GM18507 (cell line): ENCODE data around the gene LRRC8D.

Experiments
- DNase-seq: peaks from one replicate; pipeline ENCODE4 v3.0.0; 2011; ENCODE audit warnings: low read depth; ENCODE audit not compliant: insufficient read length; ENCODE audit errors: extremely low spot score
- FAIRE-seq: peaks from 2 replicates; lab custom pipeline; 2011; peaks lifted over from hg19 to GRCh38; lab: Jason Lieb, UNC

The LRRC8D gene

DNA sequence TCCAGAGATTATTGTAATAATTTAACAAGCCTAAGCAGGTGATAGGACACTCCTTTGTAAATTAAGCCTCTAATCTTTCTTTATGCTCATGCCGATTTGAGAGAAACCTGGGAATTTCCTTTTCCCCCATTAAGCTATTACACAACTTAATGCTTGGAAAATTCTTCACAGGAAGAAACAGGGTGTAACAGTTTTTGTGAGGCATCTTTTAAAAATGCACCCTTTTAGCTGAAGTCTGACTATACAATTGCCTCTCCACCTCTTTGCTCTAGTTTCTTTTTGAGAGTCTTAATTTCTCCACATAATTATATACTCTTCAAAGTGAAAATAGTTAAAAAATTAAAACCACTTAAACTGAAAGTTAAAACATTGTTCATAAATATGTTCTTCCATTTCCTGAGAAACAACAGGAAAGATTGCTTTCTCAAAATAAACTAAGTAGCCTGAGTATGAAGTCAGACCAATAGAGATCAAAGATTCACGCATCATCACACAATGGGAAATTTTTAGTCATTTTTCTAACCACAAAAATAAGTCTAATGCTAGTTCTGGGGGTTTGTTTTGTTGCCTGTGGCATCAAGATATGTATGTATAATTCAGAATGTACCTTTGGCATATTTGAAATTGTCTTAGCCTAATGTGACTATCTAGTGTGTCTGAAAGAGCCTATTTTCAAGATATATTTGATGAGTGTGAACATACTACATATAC lies 34.7 kb downstream of the LRRC8D start:
- DNase-seq, result peak; percentile 23
- peak; percentile 76 for FAIRE-seq

DNA sequence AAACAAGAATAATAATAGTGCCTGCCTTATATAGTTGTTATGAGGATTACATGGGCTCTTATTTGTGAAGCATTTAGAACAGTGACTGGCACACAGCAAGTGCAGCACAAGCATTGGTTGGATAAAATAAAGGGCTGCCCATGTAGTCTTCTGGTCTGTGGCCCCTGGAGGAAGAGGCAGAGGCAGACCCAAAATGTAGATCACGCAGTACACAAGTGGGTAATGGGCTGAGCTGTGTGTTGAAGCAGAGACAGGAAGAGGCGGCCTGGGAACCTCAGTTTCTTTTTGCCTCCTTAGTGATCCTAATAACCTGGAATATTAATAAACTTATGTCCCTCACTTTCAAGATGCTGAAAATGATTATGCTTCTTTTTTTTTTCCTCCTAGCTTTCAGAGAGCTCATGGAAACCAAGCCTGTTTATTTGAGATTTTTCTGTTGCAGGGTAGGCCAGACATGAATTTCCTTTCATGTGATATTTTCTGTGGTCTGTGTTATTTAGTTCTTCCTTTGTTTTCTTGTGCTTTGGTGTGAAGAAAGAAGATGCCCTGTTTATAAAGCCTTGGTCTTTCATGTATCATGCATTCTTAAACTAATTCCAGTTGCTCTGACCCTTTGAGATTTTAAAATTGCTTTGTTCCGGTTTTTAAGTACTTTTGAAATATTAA lies 42.5 kb downstream of the LRRC8D start:
- FAIRE-seq (no peak), DNase-seq (no peak)

DNA sequence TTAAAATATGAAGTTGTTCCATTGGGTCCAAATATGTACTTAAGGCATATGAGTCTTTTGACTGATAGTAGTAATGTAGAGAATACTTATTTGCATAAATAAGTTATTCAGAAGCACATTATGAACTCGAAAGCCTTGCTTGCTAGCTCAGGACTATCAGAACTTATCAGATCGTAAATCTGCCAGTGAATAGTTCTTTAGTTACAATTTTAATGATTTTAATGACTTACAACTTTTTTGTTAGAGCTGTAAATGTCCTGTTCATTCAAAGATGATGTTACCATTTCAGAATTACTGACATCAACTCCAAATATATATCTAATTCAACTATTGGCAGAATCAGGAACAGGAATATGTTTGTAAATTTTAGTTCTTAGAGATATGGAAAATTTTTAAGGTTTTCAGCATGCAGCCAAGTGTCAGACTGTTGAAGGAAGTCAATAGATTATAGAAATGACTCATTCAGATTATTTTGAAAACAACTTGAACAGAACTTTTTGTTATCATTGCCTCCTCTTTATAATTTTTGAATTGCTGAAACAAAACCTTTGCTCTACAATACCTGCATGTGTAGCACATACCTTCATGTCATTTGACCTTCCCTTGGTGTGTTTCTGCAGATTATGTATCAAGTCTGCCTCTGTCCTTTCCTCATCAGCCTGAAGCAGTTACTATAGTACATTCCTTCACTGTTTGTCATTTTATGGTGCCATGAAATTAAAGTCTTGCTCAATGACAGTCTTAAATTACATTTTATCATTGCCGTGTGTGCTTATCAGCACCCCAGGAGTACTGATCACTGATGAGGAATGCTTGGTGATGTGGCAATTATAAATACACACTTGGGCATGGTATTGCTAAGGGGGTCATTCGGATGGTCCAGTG lies 44.9 kb downstream of the LRRC8D start:
- FAIRE-seq (no peak), DNase-seq (no peak)

DNA sequence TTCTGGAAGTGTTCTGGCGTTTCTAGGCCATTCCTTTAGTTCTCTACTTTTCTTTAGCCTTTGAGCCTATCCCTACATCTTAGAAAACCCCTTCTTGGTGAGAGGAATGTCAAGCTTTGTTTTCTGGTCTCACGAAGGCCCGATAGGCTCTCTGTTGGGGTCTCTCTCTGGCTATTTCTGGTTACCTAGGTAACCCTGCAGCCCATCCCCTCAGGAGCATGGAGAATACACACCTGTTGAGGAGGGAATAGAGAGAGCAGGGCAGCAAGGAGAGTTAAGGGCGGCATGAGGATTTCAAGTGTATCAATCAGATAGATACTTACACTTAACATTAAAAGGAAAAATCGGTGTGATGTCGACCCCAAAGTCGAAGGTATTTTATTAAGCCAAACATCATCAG lies 45.7 kb downstream of the LRRC8D start:
- no peak for FAIRE-seq

DNA sequence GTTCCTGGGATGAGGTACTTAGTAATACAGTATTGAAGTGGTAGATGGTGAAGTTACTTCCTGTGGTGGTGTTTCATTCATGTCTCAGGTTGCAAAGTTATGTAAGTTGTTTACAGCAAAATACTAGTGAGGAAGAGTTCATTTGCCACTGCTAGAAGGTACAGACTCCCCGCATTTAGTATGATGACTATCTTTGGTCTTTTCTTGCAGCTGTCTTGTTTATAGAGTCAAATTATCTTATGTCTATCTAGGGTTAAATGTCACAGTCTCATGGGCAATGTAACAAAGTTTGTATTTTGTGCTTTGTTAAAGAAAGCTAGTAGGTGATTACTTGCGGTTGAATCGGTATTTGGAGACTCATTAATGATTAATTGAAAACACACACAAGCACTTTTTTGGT lies 50.2 kb downstream of the LRRC8D start:
- no peak for FAIRE-seq

More for the DNA sequence above, 45.7 kb downstream of the LRRC8D start:
- no peak for DNase-seq

DNA sequence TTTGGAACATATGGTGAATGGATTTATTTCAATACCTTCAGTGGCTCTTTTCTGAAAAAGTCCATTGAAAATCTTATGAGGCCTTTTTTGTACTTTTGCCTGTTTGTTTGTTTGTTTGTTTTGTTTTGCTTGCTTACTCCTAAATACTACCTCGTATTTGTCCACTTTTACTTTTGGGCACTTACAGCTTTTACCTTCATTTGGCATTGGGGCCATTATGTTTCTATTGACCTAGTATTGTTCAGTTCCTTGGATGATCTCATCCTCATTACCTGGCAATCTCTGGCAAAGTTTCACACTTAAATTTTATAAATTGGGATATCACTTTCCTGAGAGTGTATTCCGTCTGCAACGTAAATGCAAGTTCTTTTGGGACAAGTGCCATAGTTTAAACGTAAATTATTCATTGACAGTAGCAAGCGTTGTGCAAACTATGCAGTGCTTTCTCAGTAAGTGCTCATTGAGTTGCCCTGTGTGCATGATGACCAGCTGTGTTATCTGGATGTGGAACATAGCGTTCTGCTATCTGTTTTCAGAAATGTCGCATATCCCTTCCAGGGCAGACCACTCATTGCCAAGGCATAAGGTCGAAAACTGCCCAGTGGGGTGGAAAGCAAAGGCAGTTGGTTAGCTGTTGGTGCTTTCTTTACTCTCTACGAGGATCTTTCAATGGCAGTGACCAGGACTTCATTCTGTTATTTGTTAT lies 51.1 kb downstream of the LRRC8D start:
- FAIRE-seq (no peak), DNase-seq (no peak)

More for the DNA sequence above, 50.2 kb downstream of the LRRC8D start:
- no peak for DNase-seq

DNA sequence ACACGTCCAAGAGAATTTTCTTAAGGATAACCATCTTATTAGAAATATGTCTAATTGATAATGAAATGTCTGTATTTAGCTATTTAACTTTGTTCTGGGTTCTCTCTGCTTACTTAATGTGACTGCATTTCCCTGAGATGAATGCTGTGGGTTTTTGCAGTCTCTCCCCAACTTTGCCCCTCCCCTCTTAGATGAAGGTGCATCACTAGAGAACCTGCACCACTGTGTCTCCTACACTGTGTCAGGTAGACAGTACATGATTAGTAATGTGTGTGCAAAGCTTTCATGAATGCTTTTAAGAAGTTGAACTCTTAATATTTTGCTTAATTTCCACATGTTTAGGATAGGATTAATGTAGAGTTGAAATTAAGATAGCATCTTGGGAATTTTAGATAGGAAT lies 51.7 kb downstream of the LRRC8D start:
- no peak for FAIRE-seq

DNA sequence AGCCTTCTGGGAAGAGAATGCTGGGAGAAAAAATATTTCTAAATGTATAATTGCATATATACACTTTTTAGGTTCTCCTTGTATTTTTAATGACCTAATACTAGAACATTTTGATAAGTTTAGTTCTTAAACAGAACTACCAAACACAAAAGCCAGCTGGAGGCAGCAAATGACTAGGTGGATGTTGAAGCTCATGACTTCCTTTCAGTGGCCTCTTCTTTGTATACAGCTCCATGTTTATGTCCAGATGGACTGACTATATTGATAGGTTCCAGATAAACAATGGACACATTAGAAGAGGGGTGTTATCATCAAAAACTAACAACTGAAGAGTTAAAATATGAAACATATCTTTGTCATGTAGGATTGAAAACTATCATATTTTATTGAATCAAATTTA lies 52.5 kb downstream of the LRRC8D start:
- no peak for FAIRE-seq
- no peak for DNase-seq

More for the DNA sequence above, 51.7 kb downstream of the LRRC8D start:
- no peak for DNase-seq

DNA sequence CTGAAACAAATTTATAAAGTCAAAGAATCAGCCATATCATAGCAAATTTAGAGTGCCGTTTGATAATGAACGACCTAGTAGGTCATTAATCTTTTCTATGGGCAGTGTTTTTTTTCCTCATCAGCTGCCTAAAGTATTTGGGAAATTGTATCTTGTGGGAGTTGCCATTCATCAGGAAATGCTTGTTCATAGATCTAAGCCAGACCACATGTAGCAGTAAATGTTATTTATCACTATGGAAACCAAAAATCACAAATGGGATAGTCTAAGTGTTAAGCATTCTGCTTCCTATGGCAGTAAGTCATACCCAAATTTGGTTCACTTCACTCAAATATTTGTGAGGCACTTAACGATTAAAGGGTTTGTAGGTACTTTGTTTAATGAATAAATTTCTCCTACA lies 52.9 kb downstream of the LRRC8D start:
- no peak for FAIRE-seq
- no peak for DNase-seq

DNA sequence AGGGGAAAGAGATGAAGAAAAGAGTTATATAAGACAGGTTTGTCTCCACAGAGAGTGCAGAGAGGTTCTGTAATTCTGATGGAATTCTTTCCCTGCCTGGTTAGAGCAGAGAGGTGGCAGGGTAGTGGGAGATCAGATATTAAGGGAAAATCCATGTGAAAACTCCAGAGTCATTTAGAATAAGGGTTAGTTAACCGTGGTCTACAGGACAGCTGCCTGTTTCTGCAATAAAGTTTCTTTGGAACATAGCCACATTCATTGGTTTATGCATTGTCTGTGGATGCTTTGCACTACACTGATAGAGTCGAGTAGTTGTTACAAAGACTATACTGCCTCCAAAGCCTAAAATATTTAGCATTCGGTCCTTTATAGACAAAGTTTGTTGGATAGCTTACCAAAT lies 55.6 kb downstream of the LRRC8D start:
- DNase-seq, result no peak
- no peak for FAIRE-seq

DNA sequence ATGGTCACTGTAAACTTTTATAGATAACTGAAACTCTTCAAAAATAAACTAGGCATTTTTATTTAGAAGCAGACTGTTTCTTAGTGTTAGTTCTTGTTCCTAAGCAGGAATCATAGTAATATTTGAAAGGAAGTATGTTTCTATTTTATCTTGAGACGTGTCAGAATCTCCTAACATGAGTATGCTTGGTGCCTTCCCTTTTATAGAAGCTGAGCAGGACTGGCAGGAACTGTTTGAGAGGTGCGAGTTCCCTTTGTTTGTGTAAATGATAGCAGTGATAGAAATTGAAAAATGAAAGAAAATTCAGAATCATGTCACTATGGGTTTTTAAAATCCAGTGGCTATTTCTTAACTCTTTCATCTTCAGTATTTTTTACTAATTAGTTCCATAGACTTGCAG lies 56.9 kb downstream of the LRRC8D start:
- DNase-seq (no peak), FAIRE-seq (no peak)

DNA sequence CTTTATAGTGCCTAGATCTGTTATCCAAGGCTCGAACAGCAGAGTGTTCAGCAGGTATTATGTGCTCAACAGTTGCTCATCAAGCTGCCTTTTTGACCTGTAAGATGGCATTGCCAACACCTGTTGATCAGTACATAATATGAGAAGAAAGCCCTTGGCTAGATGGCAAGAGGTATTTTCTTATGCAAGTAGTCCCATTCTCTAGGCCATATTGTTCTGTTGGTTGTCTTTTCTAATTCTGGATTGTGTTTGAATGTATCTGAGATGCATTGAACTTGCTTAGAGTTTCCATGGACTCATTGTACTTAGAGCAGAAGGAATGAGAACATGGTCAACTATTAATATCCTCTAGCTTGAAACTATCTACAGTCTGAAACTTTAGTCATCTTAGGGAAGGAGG lies 57.4 kb downstream of the LRRC8D start:
- no peak for FAIRE-seq
- no peak for DNase-seq

DNA sequence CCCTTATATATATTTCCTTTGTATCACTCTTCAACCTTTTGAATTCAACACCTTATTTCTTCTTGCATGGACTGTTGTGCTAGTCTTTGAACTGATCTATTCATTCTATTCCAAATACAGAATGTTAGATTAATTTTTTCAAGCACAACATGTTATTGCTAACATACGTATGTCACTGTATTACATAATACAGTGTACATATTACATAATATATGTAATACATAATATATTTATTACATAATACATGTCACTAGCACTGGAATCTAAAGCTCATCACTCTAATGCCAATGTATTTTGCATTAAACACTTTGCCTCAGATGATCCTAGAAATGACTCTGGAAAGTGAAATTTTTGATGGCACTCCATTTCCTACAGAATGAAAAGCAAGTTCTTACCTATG lies 59.8 kb downstream of the LRRC8D start:
- no peak for FAIRE-seq

DNA sequence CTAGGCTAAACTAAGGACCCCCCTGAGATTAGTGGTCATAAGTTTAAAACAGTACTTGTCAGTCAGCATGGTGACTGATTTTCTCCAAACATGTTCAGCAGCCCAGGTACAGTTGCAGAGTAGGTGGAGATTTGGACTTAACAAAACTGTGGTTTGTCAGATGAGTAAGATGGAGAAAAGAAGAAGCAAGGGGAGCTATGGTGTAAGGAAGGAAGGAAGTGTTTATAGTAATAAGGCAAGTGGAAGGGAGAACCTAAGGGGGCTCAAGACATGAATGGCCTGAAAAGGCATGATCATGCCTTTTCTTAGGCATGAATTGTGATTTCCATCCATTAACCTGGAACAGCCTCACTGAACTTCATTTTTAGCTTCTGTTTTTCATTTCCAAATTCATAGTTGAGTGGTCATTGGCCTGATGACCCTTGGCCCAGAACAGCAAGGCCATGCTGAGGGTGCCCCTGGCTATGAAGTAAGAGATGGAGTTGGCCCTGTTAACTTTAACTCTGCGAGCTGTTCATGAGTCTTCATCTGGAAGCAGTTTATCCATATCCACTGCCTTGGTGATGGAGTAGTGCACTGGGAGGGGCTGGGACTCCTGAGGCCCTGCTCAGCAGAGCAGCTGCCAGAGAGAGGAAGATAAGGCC lies 60.7 kb downstream of the LRRC8D start:
- peak; percentile 18 for FAIRE-seq

More for the DNA sequence above, 59.8 kb downstream of the LRRC8D start:
- DNase-seq, result no peak

DNA sequence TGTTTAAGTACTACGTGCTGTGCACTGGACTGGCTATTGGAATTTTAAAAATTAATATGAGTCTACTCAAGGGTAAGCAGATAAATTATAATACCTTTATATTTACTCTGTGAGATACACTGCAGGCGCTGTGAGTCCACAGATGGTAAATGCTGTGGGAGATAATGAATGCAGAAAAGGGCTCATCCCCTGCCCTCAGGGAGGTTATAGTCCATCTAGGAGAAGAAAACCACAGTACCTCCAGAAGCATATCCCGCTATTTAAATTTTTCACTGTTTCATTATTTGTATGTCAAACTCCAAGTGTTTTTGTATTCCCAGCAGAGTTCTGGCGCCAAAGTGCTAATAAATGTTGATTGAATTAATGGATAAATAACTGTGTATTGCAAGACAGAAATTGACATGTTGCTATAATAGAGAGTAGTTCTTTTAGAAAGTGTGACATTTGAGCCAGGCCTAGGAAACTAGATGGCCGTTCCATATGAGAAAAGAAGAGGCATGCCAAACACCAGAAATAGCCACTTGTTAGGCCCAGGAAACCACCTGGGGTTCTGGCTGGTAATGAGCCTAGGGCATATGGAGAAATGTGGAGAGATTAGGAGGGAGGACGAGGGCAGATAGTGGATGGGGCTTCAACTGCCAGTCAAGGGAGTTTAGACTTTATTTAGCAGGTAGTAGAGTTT lies 61.7 kb downstream of the LRRC8D start:
- no peak for FAIRE-seq

More for the DNA sequence above, 60.7 kb downstream of the LRRC8D start:
- no peak for DNase-seq

DNA sequence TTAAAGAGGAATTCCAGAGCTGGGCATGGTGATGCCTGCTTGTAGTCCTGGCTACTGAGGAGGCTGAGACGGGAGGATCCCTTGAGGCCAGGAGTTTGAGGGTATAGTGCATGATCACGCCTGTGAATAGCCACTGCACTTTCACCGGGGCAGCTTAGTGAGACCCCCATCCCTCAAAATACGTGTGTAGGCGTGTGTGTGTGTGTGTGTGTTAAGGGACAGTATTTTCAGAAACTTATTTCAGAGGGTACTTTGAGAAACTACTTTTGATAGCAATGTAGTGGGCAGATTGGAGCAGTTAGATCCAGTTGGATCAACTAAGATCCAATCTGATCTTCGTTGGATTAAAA lies 62.2 kb downstream of the LRRC8D start:
- FAIRE-seq (no peak), DNase-seq (no peak)

More for the DNA sequence above, 61.7 kb downstream of the LRRC8D start:
- DNase-seq, result no peak

DNA sequence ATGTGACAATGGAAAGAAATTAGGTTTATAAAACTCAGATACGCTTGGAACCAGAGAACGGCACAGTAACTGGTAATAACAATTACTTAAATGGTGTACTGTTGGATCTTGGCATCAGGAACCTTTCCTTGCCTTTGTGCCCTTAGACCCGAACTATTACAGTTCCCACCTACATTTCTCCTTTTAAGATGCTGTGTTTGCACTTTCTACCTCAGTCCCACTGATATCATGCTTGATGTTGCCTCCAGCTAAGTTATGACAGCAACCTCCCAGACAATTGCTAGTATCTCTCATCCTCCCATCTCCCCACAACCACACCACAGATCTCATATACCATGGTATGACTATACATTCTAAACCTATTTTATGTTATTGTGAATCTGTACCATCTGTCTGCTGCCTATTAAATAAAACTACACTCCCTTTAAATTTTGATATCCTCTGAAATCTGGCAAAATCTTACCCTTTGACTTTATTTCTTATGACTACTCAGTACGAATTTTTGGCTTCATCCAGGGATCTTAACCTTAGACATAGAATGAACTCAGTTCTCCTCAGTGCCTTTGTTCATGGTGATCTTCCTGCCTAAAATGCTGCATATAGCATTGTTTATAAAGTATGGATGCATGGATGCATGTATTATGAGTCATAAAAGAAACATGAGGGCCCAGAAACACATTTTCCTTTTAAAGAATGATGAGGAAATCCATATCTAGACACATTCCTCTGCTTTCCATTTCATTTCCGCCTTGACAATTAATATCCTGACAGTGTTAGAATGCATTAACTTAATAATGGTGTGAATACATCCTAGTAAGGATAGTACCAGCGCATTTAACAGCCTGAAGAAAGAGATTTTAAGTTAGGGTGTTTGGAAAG lies 64.1 kb downstream of the LRRC8D start:
- DNase-seq (no peak), FAIRE-seq (no peak)

DNA sequence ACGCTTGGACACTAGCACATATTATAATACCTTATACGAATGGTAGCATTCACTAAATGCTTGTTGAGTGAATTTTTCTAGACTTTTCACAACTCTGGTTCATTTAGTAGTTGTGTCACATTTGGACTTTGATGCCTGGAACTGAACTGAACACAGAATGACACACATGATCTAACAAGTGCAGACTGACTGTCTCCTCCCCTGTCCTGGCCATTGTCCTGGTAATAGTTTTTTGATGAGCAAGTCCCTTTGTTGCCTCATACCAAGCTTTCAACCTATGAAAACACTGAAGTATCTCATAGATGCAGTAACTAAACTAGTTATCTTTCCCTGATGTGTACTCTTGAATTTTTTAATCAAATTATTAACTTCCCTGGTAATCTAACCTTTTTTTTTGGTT lies 66.4 kb downstream of the LRRC8D start:
- DNase-seq (no peak), FAIRE-seq (no peak)
